ENCODE data around the gene ANGPTL8. TPM values are rescaled to one million over a fixed set of nuclear protein-coding genes. Genes with fewer than 3 reads are reported as not detected.

Gene ANGPTL8
- total and polyA plus RNA-seq, 2 of the 4 experiments (the other 2 are of a cell fraction): not detected

DNA sequence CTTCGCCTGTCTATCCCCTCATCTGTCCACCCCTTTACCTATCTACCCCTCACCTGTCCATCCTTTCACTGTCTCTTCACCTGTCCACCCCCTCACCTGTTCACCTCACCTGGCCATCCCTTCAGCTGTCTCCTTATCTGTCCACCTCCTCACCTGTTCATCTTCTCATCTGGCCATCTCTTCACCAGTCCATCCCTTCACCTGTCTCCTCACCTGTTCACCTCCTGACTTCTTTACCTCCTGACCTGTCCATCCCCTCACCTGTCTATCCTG is 28.8 kb upstream of the ANGPTL8 start:
- dilution Hi-C loops (cut with HindIII; ENCODE audit: low sequenced_read_pairs, unreplicated experiment): no loop called here
- in situ Hi-C loops (cut with MboI; ENCODE audit: low sequenced_read_pairs): no loop called here
- Histone ChIP-seq H3K9me3 (ENCODE audit: control insufficient read depth, insufficient read depth, low read length) (no peaks in the 10 kb centered on the region), H3K56ac (ENCODE audit: extremely low read depth, insufficient read depth, low read length) (no peak overlapping the region), H3K14ac (replicated peaks; ENCODE audit: low read depth, low read length) (no peak overlapping the region), H3K4me1 (ENCODE audit: control insufficient read depth, insufficient read depth, low read length) (no peaks in the 10 kb centered on the region), H3K4me2 (ENCODE audit: low read depth, low read length) (no peak overlapping the region), H4K91ac (ENCODE audit: insufficient read depth, low read depth, low read length) (no peak overlapping the region), H2AK9ac (replicated peaks; ENCODE audit: low read depth, low read length, poor library complexity) (peak overlapping the region; percentile 82), H3K9me1 (ENCODE audit: insufficient read depth, low read length) (peaks cover 26% of the 10 kb centered on the region), H3K79me1 (ENCODE audit: low read depth in 1 of 2, low read length in 2 of 2) (no peaks in the 10 kb centered on the region; a peak in 1 of 4 replicates), H4K8ac (ENCODE audit: low read depth in 2 of 2, low read length in 2 of 2) (no peak overlapping the region), H2AK5ac (ENCODE audit: low read depth, low read length) (no peak overlapping the region), H4K20me1 (ENCODE audit: insufficient read depth, low read length) (peaks cover 20% of the 10 kb centered on the region), H3K27ac (ENCODE audit: insufficient read depth, low read length) (no peak overlapping the region), H3K23ac (ENCODE audit: low read depth, low read length) (no peak overlapping the region), H2BK5ac (ENCODE audit: low read depth, low read length, poor library complexity, severe bottlenecking) (no peak overlapping the region), H3K4me3 (ENCODE audit: insufficient read depth, low read depth, low read length) (no peak overlapping the region), H2BK15ac (ENCODE audit: low read depth, low read length) (no peak overlapping the region), H3K36me3 (ENCODE audit: control insufficient read depth, insufficient read depth, low read length) (peaks cover 43% of the 10 kb centered on the region), H4K5ac (ENCODE audit: low read depth, low read length) (no peak overlapping the region), H2BK20ac (ENCODE audit: low read depth, low read length) (no peak overlapping the region), H2AFZ (replicated peaks; ENCODE audit: low read length, poor library complexity) (no peak overlapping the region), H3K27me3 (ENCODE audit: control insufficient read depth, insufficient read depth, low read length) (no peaks in the 10 kb centered on the region), H3K18ac (ENCODE audit: low read depth, low read length) (no peak overlapping the region), H2BK120ac (ENCODE audit: low read depth, low read length) (no peak overlapping the region), H3K9ac (ENCODE audit: low read depth, low read length) (no peak overlapping the region), H3K4ac (ENCODE audit: low read depth, low read length) (no peak overlapping the region)
- ChIA-PET POLR2A (ENCODE audit: unreplicated experiment) (no interaction called here), CTCF (no interaction called here)
- 100% methylated on average over 1 of the region's 1 CpG; no CpG with 5 or more reads in 1 of the 2 experiments for WGBS, 2 experiments (ENCODE audit: extremely low coverage in 2 of 2, insufficient read length in 1 of 2)
- no peak for ATAC-seq (ENCODE audit: low read depth)
- no peak for DNase-seq
- intact Hi-C loops (cut with micrococcal nuclease): no loop called here
- no TSS peak for BruUV-seq (replicated peaks)
- TF ChIP-seq NFE2L2 (IDR thresholded peaks at IDR 0.05; ENCODE audit: low read depth, low read length): no peak
- no peak for TF ChIP-seq CEBPB (IDR thresholded peaks at IDR 0.05; ENCODE audit: low read depth, low read length)
- TF ChIP-seq MAFK (IDR thresholded peaks at IDR 0.05; ENCODE audit: low read depth, low read length): no peak
- TF ChIP-seq, protein P1, sequence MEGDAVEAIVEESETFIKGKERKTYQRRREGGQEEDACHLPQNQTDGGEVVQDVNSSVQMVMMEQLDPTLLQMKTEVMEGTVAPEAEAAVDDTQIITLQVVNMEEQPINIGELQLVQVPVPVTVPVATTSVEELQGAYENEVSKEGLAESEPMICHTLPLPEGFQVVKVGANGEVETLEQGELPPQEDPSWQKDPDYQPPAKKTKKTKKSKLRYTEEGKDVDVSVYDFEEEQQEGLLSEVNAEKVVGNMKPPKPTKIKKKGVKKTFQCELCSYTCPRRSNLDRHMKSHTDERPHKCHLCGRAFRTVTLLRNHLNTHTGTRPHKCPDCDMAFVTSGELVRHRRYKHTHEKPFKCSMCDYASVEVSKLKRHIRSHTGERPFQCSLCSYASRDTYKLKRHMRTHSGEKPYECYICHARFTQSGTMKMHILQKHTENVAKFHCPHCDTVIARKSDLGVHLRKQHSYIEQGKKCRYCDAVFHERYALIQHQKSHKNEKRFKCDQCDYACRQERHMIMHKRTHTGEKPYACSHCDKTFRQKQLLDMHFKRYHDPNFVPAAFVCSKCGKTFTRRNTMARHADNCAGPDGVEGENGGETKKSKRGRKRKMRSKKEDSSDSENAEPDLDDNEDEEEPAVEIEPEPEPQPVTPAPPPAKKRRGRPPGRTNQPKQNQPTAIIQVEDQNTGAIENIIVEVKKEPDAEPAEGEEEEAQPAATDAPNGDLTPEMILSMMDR (conservative IDR thresholded peaks at IDR 0.05; ENCODE audit: low read depth, low read length): no peak
- TF ChIP-seq SMC3 (IDR thresholded peaks at IDR 0.05; ENCODE audit: low read depth, low read length): no peak
- no peak for TF ChIP-seq POLR2A (IDR thresholded peaks at IDR 0.05; ENCODE audit: low read depth, low read length)
- TF ChIP-seq BHLHE40 (IDR thresholded peaks at IDR 0.05; ENCODE audit: low read depth, low read length): no peak
- no peak for TF ChIP-seq RFX5 (IDR thresholded peaks at IDR 0.05; ENCODE audit: low read depth, low read length)
- TF ChIP-seq CHD1 (IDR thresholded peaks at IDR 0.05; ENCODE audit: low read depth, low read length): no peak
- TF ChIP-seq, protein P2, sequence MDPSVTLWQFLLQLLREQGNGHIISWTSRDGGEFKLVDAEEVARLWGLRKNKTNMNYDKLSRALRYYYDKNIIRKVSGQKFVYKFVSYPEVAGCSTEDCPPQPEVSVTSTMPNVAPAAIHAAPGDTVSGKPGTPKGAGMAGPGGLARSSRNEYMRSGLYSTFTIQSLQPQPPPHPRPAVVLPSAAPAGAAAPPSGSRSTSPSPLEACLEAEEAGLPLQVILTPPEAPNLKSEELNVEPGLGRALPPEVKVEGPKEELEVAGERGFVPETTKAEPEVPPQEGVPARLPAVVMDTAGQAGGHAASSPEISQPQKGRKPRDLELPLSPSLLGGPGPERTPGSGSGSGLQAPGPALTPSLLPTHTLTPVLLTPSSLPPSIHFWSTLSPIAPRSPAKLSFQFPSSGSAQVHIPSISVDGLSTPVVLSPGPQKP (IDR thresholded peaks at IDR 0.05; ENCODE audit: borderline replicate concordance, low read depth, low read length): no peak
- no peak for TF ChIP-seq MXI1 (IDR thresholded peaks at IDR 0.05; ENCODE audit: borderline replicate concordance, low read depth, low read length)
- TF ChIP-seq RAD21 (IDR thresholded peaks at IDR 0.05; ENCODE audit: low read length): no peak

Data from IMR-90 (cell line).